ENCODE data around the gene DDX47.

GRCh38 chr12:12871587-12872138 is 58.5 kb downstream of the DDX47 start:
- TF ChIP-seq CTCF (IDR thresholded peaks at IDR 0.05): no peak
- no peak for TF ChIP-seq EP300 (IDR thresholded peaks at IDR 0.05)
- TF ChIP-seq POLR2A (IDR thresholded peaks at IDR 0.05): no peak
- no peak for TF ChIP-seq POLR2AphosphoS5 (IDR thresholded peaks at IDR 0.05)
